ENCODE results near the gene DCXR. TPM values are rescaled to one million over a fixed set of nuclear protein-coding genes. Genes with fewer than 3 reads are reported as not detected.
A peak's percentile ranks its signal among the peaks of the same experiment; 100 is the strongest.

Gene DCXR
- total RNA-seq, 4 donors from 2014 or later = 23.8 to 125 (median 67.5) TPM

DNA sequence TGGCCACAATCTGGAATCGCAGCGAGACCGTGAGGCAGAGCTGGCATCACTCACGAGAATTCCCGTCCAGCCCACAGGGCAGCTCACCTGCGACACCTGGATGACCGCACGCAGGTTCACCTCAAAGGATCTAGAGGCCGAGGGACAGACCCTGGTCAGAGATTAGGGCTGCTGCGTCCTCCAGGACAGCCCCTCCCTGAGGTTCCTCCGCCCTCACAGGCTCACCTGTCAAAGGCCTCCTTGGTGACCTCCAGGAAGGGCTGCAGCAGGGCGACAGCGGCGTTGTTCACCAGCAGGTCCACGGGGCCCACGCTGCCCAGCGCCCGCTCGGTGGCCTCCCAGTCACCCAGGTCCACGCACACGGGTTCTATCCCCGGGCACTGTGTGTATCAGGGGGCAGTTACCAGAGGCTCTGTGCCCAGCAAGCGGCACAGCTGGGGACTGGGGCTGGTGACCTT, 834 bp downstream of the DCXR start:
- intact Hi-C loops (cut with DNase I; ENCODE audit: low total_unique reads) = no loop called here
- TF ChIP-seq POLR2A (IDR thresholded peaks at IDR 0.05) = no peak
- TF ChIP-seq, protein P1, sequence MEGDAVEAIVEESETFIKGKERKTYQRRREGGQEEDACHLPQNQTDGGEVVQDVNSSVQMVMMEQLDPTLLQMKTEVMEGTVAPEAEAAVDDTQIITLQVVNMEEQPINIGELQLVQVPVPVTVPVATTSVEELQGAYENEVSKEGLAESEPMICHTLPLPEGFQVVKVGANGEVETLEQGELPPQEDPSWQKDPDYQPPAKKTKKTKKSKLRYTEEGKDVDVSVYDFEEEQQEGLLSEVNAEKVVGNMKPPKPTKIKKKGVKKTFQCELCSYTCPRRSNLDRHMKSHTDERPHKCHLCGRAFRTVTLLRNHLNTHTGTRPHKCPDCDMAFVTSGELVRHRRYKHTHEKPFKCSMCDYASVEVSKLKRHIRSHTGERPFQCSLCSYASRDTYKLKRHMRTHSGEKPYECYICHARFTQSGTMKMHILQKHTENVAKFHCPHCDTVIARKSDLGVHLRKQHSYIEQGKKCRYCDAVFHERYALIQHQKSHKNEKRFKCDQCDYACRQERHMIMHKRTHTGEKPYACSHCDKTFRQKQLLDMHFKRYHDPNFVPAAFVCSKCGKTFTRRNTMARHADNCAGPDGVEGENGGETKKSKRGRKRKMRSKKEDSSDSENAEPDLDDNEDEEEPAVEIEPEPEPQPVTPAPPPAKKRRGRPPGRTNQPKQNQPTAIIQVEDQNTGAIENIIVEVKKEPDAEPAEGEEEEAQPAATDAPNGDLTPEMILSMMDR (IDR thresholded peaks at IDR 0.05) = no peak
- H3K4me3 ChIP-seq = peak overlapping the region; percentile 49 to 66
- H3K27ac ChIP-seq = peak overlapping the region; percentile 79 to 96
- H3K27me3 ChIP-seq = peaks cover 0 to 3% of the 10 kb centered on the region in 2 donors
- DNase-seq = no peak
- H3K9me3 ChIP-seq = no peaks in the 10 kb centered on the region
- no peaks in the 10 kb centered on the region for H3K36me3 ChIP-seq
- H3K4me1 ChIP-seq = peaks cover 0 to 10% of the 10 kb centered on the region in 2 donors

DNA sequence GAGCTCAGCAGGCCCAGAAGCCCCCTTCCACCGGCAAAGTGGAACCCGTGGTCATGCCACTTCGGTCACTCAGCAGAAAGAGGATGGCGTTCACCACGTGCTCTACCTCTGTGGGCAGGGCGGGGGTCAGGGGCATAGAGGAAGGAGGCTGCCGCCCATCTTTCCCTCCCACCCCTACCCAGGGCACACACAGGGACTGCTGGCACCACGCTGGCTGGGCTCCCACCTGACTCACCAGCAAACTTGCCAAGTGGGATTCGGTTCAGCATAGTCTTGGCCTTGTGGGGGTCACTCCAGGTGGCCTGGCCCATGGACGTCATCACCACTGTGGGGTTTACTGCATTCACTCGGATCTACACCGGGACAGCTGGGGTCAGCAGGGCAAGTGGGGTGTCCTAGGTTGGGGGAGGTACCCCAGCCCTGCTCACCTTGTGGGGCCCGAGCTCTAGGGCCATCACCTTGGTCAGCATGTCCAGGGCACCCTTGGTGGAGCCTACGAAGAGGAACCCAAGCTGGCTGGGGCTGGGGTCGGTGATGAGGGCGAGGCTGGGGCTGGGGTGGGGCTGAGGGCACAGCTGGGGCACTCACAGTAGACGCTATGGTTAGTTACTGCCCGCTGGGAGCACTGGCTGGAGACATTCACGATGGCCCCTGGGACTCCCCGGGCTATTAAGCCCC, 1.4 kb downstream of the DCXR start:
- TF ChIP-seq POLR2A (IDR thresholded peaks at IDR 0.05) = no peak
- TF ChIP-seq, protein P1 (IDR thresholded peaks at IDR 0.05) = no peak
- Histone ChIP-seq H3K27me3 (peaks cover 0 to 3% of the 10 kb centered on the region in 2 donors), H3K36me3 (no peaks in the 10 kb centered on the region), H3K27ac (peak overlapping the region in 1 of 2 donors; percentile 96), H3K4me1 (peaks cover 0 to 12% of the 10 kb centered on the region in 2 donors), H3K4me3 (peak overlapping the region in 1 of 2 donors; percentile 66), H3K9me3 (no peaks in the 10 kb centered on the region)
- intact Hi-C loops (cut with DNase I; ENCODE audit: low total_unique reads) = no loop called here
- no peak for DNase-seq

DNA sequence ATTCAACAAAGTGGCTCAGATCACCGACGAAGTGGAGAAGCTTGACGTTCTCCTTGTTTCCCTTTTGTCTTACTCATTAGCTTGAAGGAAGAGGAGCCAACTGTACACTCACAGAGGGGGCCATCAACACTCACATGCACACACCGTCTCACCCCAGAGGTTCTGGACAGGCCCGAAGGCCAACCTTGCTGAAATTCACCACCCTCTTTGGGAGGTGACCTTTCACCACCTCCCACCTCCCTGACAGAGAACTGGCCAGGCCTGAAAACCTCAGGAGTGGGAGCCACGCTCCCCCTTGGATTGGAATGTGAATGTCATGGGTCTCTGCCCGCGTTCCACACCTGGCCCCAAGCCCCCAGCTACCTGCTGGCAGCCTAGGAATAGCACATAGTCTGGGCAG, 2.0 kb downstream of the DCXR start:
- no peak for TF ChIP-seq POLR2A (IDR thresholded peaks at IDR 0.05)
- TF ChIP-seq, protein P1 (IDR thresholded peaks at IDR 0.05) = no peak
- no peak overlapping the region for H3K4me3 ChIP-seq
- no peaks in the 10 kb centered on the region for H3K9me3 ChIP-seq
- no peak for DNase-seq
- H3K27me3 ChIP-seq = peaks cover 0 to 3% of the 10 kb centered on the region in 2 donors
- H3K4me1 ChIP-seq = peaks cover 0 to 17% of the 10 kb centered on the region in 2 donors
- no peaks in the 10 kb centered on the region for H3K36me3 ChIP-seq
- no peak overlapping the region for H3K27ac ChIP-seq
- intact Hi-C loops (cut with DNase I; ENCODE audit: low total_unique reads) = no loop called here

DNA sequence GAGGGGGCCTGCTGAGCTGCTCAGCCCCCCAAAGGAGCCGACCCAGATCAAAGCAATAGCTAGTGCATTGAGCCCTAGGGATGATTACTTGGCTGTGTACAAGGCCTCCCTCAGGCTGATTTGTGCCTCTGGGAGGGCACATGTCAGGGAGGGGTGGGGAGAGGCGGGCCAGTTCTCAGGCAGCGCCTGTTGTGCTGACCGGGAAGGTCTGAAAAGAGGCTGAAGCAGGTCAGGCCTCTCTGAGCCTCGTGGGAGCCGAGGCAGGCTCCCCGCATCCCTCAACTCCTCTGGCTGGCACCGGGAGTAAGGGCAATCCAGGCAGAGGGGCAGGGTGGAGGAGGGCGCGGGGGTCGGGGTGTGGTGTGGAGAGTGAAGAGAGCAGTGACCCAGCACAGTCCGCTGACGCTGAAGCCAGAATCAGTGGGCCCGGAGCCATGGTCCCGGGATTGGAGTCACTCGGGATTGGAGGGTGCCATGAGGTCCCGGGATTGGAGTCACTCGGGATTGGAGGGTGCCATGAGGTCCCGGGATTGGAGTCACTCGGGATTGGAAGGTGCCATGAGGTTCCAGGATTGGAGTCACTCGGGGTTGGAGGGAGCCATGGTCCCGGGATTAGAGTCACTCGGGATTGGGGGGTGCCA, 3.0 kb downstream of the DCXR start:
- intact Hi-C loops (cut with DNase I; ENCODE audit: low total_unique reads) = loop anchor here (5.0 kb wide), 1 partner anchor 118 kb away; no protein-coding TSS in a partner anchor
- Histone ChIP-seq H3K36me3 (no peaks in the 10 kb centered on the region), H3K27me3 (peaks cover 0 to 3% of the 10 kb centered on the region in 2 donors), H3K27ac (no peak overlapping the region), H3K4me3 (no peak overlapping the region), H3K9me3 (no peaks in the 10 kb centered on the region), H3K4me1 (peaks cover 0 to 22% of the 10 kb centered on the region in 2 donors)
- TF ChIP-seq, protein P1 (IDR thresholded peaks at IDR 0.05) = no peak
- no peak for TF ChIP-seq POLR2A (IDR thresholded peaks at IDR 0.05)
- DNase-seq = no peak
